Activated T-cell treated with anti-CD3 and anti-CD28 coated beads for 4 hours (primary cell): Measurements from ENCODE around the gene SH3RF3.

Experiments used
- DNase-seq: peaks from one replicate; pipeline ENCODE4 v3.0.0-alpha.2; 2020

Gene SH3RF3

GRCh38 chr2:109322111-109322510, 193.1 kb downstream of the SH3RF3 start:
- no peak for DNase-seq

- no peak for DNase-seq
Observed at GRCh38 chr2:109322641-109323040, 193.6 kb downstream of the SH3RF3 start.

- DNase-seq, result no peak
Observed at GRCh38 chr2:109324861-109325260, 195.9 kb downstream of the SH3RF3 start.

GRCh38 chr2:109325570-109325969, 196.6 kb downstream of the SH3RF3 start:
- no peak for DNase-seq

- no peak for DNase-seq
Observed at GRCh38 chr2:109326306-109326705, 197.3 kb downstream of the SH3RF3 start.

GRCh38 chr2:109330056-109330455, 201.1 kb downstream of the SH3RF3 start:
- DNase-seq, result no peak

- DNase-seq, result no peak
Observed at GRCh38 chr2:109331081-109331480, 202.1 kb downstream of the SH3RF3 start.

GRCh38 chr2:109331896-109332848, 203.2 kb downstream of the SH3RF3 start:
- DNase-seq, result no peak

GRCh38 chr2:109332880-109333279, 203.9 kb downstream of the SH3RF3 start:
- no peak for DNase-seq

- no peak for DNase-seq
Observed at GRCh38 chr2:109333414-109334210, 204.6 kb downstream of the SH3RF3 start.

GRCh38 chr2:109335631-109336176, 206.7 kb downstream of the SH3RF3 start:
- DNase-seq, result no peak

- DNase-seq, result no peak
Observed at GRCh38 chr2:109336296-109336695, 207.3 kb downstream of the SH3RF3 start.

- DNase-seq, result no peak
Observed at GRCh38 chr2:109337221-109337620, 208.2 kb downstream of the SH3RF3 start.

GRCh38 chr2:109339519-109339966, 210.5 kb downstream of the SH3RF3 start:
- no peak for DNase-seq

- DNase-seq, result no peak
Observed at GRCh38 chr2:109340381-109340780, 211.4 kb downstream of the SH3RF3 start.

GRCh38 chr2:109341355-109342255, 212.6 kb downstream of the SH3RF3 start:
- DNase-seq, result no peak

- no peak for DNase-seq
Observed at GRCh38 chr2:109342256-109342850, 213.3 kb downstream of the SH3RF3 start.

- DNase-seq, result no peak
Observed at GRCh38 chr2:109342930-109343329, 213.9 kb downstream of the SH3RF3 start.

GRCh38 chr2:109343460-109343859, 214.5 kb downstream of the SH3RF3 start:
- DNase-seq, result no peak

- no peak for DNase-seq
Observed at GRCh38 chr2:109344270-109344805, 215.3 kb downstream of the SH3RF3 start.

GRCh38 chr2:109345091-109345490, 216.1 kb downstream of the SH3RF3 start:
- DNase-seq, result no peak
